GM12878 (cell line): ENCODE results near the gene SVBP.

Source experiments
- CREB1 ChIP-seq: IDR thresholded peaks from 2 replicates; pipeline ENCODE4 v1.6.1; 2012; ENCODE audit warnings: low read depth, mild to moderate bottlenecking, inconsistent platforms
- GATAD2B ChIP-seq: fragments of 450-650 bp; conservative IDR thresholded peaks from 2 replicates; pipeline ENCODE4 v1.6.1; 2017; ENCODE audit warnings: low read depth, mild to moderate bottlenecking, moderate library complexity
- JUNB ChIP-seq: IDR thresholded peaks from 2 replicates; pipeline ENCODE4 v1.6.1; 2016; ENCODE audit warnings: antibody characterized with exemption, mild to moderate bottlenecking
- MYB ChIP-seq: fragments of 150-350 bp; IDR thresholded peaks from 2 replicates; pipeline ENCODE4 v1.6.1; 2014; ENCODE audit warnings: mild to moderate bottlenecking, low read depth, low read length, borderline replicate concordance
- POLR2AphosphoS2 ChIP-seq: IDR thresholded peaks from 2 replicates; pipeline ENCODE4 v1.6.1; 2011; ENCODE audit warnings: low read depth, mild to moderate bottlenecking, low read length, improper control_type of control experiment, moderate library complexity
- SP1 ChIP-seq: IDR thresholded peaks from one replicate; pipeline ENCODE4 v1.6.1; 2011; ENCODE audit warnings: low read depth, low read length
- TCF7 ChIP-seq: IDR thresholded peaks from 2 replicates; pipeline ENCODE4 v1.6.1; 2014; ENCODE audit warnings: antibody characterized with exemption, borderline replicate concordance
- YBX1 ChIP-seq: fragments of 450-650 bp; IDR thresholded peaks from 2 replicates; pipeline ENCODE4 v1.6.1; 2016; ENCODE audit warnings: antibody characterized with exemption
- ZBED1 ChIP-seq: IDR thresholded peaks from 2 replicates; pipeline ENCODE4 v1.6.1; 2016; ENCODE audit warnings: borderline replicate concordance
- ZNF274 ChIP-seq: IDR thresholded peaks from one replicate; pipeline ENCODE4 v1.8.0; 2011; ENCODE audit not compliant: insufficient read length, insufficient read depth
- TF ChIP-seq, protein P1 (sequence below): IDR thresholded peaks from 2 replicates; pipeline ENCODE4 v1.6.1; 2011; ENCODE audit warnings: mild to moderate bottlenecking, low read depth, low read length, moderate library complexity; ENCODE audit not compliant: insufficient replicate concordance
- TF ChIP-seq, protein P2 (sequence below), 3 experiments: IDR thresholded peaks in 2 of 3; conservative IDR thresholded peaks in 1 of 3; 2 replicates each; pipeline ENCODE4 v1.5.1; 2011; ENCODE audit warnings: low read depth in 3 of 3, low read length in 3 of 3, mild to moderate bottlenecking in 3 of 3, control low read depth in 2 of 3, moderate library complexity in 2 of 3, inconsistent platforms in 1 of 3, mixed read lengths in 1 of 3; ENCODE audit not compliant: control insufficient read depth in 2 of 3, insufficient read depth in 1 of 3; ENCODE audit errors: extremely low read depth in 1 of 3
- TF ChIP-seq, protein P3 (sequence below): fragments of 450-650 bp; IDR thresholded peaks from 2 replicates; pipeline ENCODE4 v1.6.1; 2014; ENCODE audit warnings: mild to moderate bottlenecking
- TF ChIP-seq, protein P4 (sequence below): IDR thresholded peaks from 2 replicates; pipeline ENCODE4 v1.6.1; 2011; ENCODE audit warnings: low read depth, mild to moderate bottlenecking, low read length, moderate library complexity, borderline replicate concordance; ENCODE audit errors: extremely low read depth

DNA sequence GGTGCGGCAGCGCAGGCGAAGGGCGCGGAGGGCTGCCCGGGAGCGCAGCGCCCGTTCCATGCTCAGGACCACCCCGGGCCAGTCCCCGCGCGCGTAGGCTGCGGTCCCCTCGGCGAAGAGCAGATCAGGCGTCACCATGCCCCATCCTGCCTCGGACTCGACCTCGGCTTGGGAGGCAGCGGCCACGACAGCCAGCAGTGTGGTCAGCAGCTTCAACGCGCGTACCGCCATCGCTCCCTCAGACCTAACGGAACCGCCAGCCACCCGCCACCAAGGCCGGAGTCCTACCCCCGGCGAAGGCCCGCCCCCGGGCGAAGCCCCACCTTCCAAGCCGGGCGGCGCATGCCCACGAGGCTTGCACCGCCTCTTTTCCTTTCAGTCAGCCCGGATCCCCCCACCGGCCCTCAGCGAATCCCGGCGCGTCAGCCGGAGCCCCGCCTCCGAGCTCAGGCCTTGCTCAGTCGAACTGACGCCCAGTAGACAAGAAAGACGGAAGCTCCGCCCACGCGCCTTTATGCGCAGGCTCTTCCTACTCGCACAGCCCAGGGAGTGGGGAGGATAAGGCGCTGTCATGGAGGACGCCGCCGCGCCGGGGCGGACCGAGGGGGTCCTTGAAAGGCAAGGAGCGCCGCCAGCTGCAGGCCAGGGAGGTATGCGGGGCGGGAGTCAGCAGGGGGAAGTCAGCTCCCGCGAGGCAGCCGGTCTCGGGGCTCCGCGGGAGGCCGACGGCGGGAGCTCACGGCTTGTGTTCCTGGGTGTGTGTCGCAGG is 50.3 kb downstream of the SVBP start, which contains the start of the genes C1orf50 and P3H1:
- TF ChIP-seq, protein P1, sequence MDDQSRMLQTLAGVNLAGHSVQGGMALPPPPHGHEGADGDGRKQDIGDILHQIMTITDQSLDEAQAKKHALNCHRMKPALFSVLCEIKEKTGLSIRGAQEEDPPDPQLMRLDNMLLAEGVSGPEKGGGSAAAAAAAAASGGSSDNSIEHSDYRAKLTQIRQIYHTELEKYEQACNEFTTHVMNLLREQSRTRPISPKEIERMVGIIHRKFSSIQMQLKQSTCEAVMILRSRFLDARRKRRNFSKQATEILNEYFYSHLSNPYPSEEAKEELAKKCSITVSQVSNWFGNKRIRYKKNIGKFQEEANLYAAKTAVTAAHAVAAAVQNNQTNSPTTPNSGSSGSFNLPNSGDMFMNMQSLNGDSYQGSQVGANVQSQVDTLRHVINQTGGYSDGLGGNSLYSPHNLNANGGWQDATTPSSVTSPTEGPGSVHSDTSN = peak; percentile 24
- TF ChIP-seq, protein P2, sequence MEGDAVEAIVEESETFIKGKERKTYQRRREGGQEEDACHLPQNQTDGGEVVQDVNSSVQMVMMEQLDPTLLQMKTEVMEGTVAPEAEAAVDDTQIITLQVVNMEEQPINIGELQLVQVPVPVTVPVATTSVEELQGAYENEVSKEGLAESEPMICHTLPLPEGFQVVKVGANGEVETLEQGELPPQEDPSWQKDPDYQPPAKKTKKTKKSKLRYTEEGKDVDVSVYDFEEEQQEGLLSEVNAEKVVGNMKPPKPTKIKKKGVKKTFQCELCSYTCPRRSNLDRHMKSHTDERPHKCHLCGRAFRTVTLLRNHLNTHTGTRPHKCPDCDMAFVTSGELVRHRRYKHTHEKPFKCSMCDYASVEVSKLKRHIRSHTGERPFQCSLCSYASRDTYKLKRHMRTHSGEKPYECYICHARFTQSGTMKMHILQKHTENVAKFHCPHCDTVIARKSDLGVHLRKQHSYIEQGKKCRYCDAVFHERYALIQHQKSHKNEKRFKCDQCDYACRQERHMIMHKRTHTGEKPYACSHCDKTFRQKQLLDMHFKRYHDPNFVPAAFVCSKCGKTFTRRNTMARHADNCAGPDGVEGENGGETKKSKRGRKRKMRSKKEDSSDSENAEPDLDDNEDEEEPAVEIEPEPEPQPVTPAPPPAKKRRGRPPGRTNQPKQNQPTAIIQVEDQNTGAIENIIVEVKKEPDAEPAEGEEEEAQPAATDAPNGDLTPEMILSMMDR (IDR thresholded peaks at IDR 0.05 in 2 of 3, conservative IDR thresholded peaks at IDR 0.05 in 1 of 3; ENCODE audit: control insufficient read depth in 2 of 3, extremely low read depth in 1 of 3, insufficient read depth in 1 of 3, low read depth in 3 of 3, low read length in 3 of 3) = no peak
- TF ChIP-seq YBX1 = no peak
- peak; percentile 13 for TF ChIP-seq SP1
- no peak for TF ChIP-seq ZNF274
- TF ChIP-seq, protein P3, sequence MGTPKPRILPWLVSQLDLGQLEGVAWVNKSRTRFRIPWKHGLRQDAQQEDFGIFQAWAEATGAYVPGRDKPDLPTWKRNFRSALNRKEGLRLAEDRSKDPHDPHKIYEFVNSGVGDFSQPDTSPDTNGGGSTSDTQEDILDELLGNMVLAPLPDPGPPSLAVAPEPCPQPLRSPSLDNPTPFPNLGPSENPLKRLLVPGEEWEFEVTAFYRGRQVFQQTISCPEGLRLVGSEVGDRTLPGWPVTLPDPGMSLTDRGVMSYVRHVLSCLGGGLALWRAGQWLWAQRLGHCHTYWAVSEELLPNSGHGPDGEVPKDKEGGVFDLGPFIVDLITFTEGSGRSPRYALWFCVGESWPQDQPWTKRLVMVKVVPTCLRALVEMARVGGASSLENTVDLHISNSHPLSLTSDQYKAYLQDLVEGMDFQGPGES = no peak
- TF ChIP-seq POLR2AphosphoS2 = peak; percentile 94
- TF ChIP-seq ZBED1 = no peak
- no peak for TF ChIP-seq MYB
- TF ChIP-seq, protein P4, sequence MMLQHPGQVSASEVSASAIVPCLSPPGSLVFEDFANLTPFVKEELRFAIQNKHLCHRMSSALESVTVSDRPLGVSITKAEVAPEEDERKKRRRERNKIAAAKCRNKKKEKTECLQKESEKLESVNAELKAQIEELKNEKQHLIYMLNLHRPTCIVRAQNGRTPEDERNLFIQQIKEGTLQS = no peak
- peak; percentile 81 for TF ChIP-seq GATAD2B
- TF ChIP-seq CREB1 = peak; percentile 65; the same call in 1 of the 2 replicates
- TF ChIP-seq JUNB = no peak
- no peak for TF ChIP-seq TCF7
